ENCODE results near the gene JPH4.

- TF ChIP-seq CTCF (IDR thresholded peaks at IDR 0.05) (no peak), POLR2A (IDR thresholded peaks at IDR 0.05) (no peak)
Measured at GRCh38 chr14:23582906-23583760, 4.5 kb upstream of the JPH4 start.
